ENCODE results near the gene ZNF319. TPM values are rescaled to one million over a fixed set of nuclear protein-coding genes. Genes with fewer than 3 reads are reported as not detected.

The ZNF319 gene
- total and polyA plus RNA-seq, 10 of the 15 experiments (the other 5 are each of a cell fraction or from before 2014, with no cell fraction given), result 0.29 to 7.4 (median 1.7) TPM

- Histone ChIP-seq H4K20me1 (ENCODE audit: control insufficient read depth, insufficient read depth) (no peaks in the 10 kb centered on the region), H3K27ac (ENCODE audit: control insufficient read depth, insufficient read depth) (no peak overlapping the region), H3K4me2 (ENCODE audit: control insufficient read depth, insufficient read depth) (no peak overlapping the region), H3K4me3 (no peak overlapping the region), H3K79me2 (ENCODE audit: control insufficient read depth, insufficient read depth, low read length) (no peaks in the 10 kb centered on the region), H2AFZ (ENCODE audit: control insufficient read depth, low read depth, low read length) (no peak overlapping the region), H3K4me1 (ENCODE audit: control insufficient read depth, insufficient read depth, low read length) (no peaks in the 10 kb centered on the region), H3K9me3 (replicated peaks; ENCODE audit: control insufficient read depth, insufficient read depth, low read length) (no peaks in the 10 kb centered on the region), H3K27me3 (replicated peaks in 1 of 2; ENCODE audit: control insufficient read depth in 2 of 2, insufficient read depth in 2 of 2, low read length in 1 of 2) (no peaks in the 10 kb centered on the region; a peak in 1 of 4 replicates), H3K9ac (ENCODE audit: control insufficient read depth, insufficient read depth, low read length) (no peak overlapping the region), H3K36me3 (ENCODE audit: control insufficient read depth in 2 of 2, insufficient read depth in 2 of 2, low read length in 1 of 2) (no peaks in the 10 kb centered on the region)
- no TSS peak for BruUV-seq (replicated peaks)
- POLR2A ChIA-PET, result no interaction called here
- FAIRE-seq (no peak), ATAC-seq (no peak), DNase-seq (ENCODE audit: low read depth, low spot score) (no peak)
- intact Hi-C loops (cut with micrococcal nuclease; ENCODE audit: unreplicated experiment) (no loop called here), in situ Hi-C loops (cut with MboI) (no loop called here)
- TF ChIP-seq SUZ12 (IDR thresholded peaks at IDR 0.05; ENCODE audit: unreplicated experiment), result no peak
- no peak for TF ChIP-seq TBL1XR1 (IDR thresholded peaks at IDR 0.05; ENCODE audit: low read depth, low read length)
- no peak for TF ChIP-seq ZNF384 (IDR thresholded peaks at IDR 0.05; ENCODE audit: borderline replicate concordance, low read depth, low read length)
- TF ChIP-seq DPF2 (IDR thresholded peaks at IDR 0.05), result no peak
- TF ChIP-seq EGR1 (IDR thresholded peaks at IDR 0.05; ENCODE audit: borderline replicate concordance in 1 of 2, low read depth in 2 of 2, low read length in 2 of 2), result no peak
- TF ChIP-seq IRF5 (IDR thresholded peaks at IDR 0.05; ENCODE audit: borderline replicate concordance), result no peak
- no peak for TF ChIP-seq CREB1 (IDR thresholded peaks at IDR 0.05; ENCODE audit: low read depth)
- no peak for TF ChIP-seq SMC3 (IDR thresholded peaks at IDR 0.05; ENCODE audit: borderline replicate concordance, low read length)
- no peak for TF ChIP-seq ZBTB11 (CRISPR knock-in tag; IDR thresholded peaks at IDR 0.05)
- TF ChIP-seq ZNF622 (IDR thresholded peaks at IDR 0.05), result no peak
- no peak for TF ChIP-seq GATAD2B (conservative IDR thresholded peaks at IDR 0.05; ENCODE audit: low read depth)
- no peak for TF ChIP-seq RUNX3 (IDR thresholded peaks at IDR 0.05; ENCODE audit: low read length)
- TF ChIP-seq NFXL1 (IDR thresholded peaks at IDR 0.05; ENCODE audit: borderline replicate concordance), result no peak
- TF ChIP-seq EZH2 (IDR thresholded peaks at IDR 0.05; ENCODE audit: borderline replicate concordance, control insufficient read depth, low read depth, low read length), result no peak
- no peak for TF ChIP-seq POU2F2 (IDR thresholded peaks at IDR 0.05; ENCODE audit: borderline replicate concordance, low read depth, low read length)
- 42% methylated on average over 6 of the region's 6 CpGs for WGBS (ENCODE audit: insufficient coverage, insufficient replicate concordance, low lambda C conversion rate, missing lambda C conversion rate)
- RAD21 ChIA-PET (ENCODE audit: unreplicated experiment), result interaction anchor here (1.3 kb wide), 1 partner anchor 66 kb away, joined by 3 read pairs; no protein-coding TSS in a partner anchor
- SMC1A ChIA-PET (ENCODE audit: uncharacterized antibody, unreplicated experiment), result interaction anchor here (0.6 kb wide), 1 partner anchor 56 kb away, joined by 3 read pairs; no protein-coding TSS in a partner anchor
- CTCF ChIA-PET, result no interaction called here
Observed at GRCh38 chr16:58036943-58037342, 36.5 kb upstream of the ZNF319 start.

All from GM12878 (cell line).